Skin epidermis (tissue), 12 donors: ENCODE data around the gene ASTN2.

Experiments
- H3K27ac ChIP-seq, 21 experiments: fragments of 200-600 bp; sonication (generic) in 11 of 21; one replicate each; pipeline ENCODE4 v1.5.0; 2020; ENCODE audit warnings: mild to moderate bottlenecking in 3 of 21, inconsistent platforms in 2 of 21, moderate library complexity in 2 of 21
- H3K4me3 ChIP-seq, 7 experiments: fragments of 200-600 bp; sonication (generic) in 2 of 7; one replicate each; pipeline ENCODE4 v1.5.0; 2020; ENCODE audit warnings: inconsistent platforms in 2 of 7, mild to moderate bottlenecking in 2 of 7, moderate library complexity in 1 of 7

Gene ASTN2

DNA sequence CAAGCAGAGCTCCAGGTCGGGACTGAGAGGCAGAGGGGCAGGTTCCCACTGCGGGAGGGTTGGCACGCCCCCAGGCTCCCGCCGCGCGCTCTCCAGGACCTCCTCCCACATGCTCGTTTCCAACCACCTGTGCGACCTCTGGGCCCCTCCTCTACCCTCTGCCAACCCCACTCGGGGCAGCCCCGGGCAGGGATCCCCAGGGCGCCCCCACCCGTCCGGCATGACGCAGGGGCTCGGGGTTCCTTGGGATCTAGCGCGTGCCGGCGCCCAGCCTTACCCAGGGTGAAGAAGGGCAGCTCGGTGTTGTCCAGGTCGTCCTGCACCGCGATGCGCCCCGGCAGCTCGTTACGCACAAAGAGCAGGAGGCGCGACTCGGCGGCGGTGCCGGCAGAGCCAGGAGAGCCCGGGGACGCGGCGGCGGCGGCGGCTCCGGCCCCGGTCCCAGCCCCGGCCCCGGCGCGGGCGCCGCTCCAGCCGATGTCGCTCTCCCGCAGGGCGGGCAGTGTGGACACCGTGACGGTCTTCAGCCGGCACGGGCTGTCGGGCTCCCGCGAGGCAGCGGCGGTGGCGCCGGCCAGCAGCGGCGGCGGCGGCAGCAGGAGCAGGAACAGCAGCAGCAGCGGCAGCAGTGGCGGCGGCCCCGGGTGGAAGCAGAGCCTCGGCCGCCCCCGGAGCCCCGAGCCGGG lies 494 bp downstream of the ASTN2 start:
- peak overlapping the region in 6 of 7 experiments; percentile 11 to 35 (median 30) for H3K4me3 ChIP-seq

DNA sequence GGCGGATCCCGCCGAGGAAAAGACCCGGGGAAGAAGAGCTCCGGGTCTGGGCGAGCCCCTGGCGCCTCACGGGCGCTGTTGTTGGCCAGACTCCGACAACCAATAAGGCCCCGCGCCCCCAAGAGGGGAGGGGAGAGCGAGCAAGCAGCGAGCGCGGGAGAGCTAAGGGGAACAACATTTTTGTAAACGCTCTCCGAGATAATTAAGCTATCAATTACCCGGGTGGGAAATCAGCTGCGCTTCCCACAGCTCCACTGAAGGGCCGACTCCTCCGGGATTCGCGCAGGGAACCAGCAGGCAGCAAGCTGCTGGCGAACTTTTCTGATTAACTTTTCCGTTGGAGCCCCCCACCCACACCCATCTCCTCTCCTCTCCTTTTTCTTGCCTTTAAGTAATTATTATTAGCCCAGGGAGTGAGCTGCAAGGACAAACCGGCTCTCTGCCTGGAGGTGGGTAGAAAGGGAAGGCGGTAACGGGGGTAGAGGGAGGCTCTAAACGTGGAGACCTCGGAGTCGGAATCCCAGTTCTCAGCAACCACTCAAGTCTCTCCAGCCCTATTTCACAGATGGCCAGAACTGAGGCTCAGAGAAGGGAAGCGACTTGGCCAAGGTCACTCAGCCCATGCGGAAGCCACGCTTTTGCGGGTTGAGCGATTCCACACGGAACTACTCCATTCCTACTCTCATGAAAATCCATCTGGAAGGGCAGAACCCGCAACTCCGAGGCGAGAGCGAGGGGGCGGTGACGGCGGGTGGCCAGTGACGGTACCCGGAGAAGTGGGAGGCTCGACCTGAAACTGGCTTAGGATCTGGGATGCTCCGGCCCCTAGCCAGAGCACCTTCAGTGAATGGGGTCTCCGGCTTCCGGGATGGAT lies 1.3 kb downstream of the ASTN2 start:
- no peak overlapping the region for H3K27ac ChIP-seq
- H3K4me3 ChIP-seq, result peak overlapping the region in 3 of 7 experiments; percentile 32 to 35 (median 32)

More for the DNA sequence above, 494 bp downstream of the ASTN2 start:
- H3K27ac ChIP-seq, result no peak overlapping the region

DNA sequence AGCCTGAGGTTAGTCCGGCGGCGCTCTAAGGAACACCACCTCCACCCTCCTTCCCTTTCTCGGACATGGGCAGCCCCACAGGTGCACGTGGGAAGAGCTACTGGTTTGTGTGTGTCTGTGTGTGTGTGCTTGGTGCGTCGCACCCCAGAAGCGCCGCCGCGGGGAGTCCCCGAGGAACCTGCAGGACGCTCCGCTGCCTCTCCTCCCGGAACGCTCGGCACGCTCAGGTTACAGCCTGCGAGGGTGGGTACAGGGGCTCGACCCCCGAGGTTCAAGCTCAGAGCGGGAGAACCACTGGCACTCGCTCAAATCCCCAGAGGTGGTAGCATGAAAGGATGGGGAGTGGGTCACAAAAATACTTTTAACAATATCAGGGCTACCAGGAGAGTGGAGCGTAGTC lies 2.0 kb downstream of the ASTN2 start:
- Histone ChIP-seq H3K27ac (no peak overlapping the region), H3K4me3 (no peak overlapping the region)

DNA sequence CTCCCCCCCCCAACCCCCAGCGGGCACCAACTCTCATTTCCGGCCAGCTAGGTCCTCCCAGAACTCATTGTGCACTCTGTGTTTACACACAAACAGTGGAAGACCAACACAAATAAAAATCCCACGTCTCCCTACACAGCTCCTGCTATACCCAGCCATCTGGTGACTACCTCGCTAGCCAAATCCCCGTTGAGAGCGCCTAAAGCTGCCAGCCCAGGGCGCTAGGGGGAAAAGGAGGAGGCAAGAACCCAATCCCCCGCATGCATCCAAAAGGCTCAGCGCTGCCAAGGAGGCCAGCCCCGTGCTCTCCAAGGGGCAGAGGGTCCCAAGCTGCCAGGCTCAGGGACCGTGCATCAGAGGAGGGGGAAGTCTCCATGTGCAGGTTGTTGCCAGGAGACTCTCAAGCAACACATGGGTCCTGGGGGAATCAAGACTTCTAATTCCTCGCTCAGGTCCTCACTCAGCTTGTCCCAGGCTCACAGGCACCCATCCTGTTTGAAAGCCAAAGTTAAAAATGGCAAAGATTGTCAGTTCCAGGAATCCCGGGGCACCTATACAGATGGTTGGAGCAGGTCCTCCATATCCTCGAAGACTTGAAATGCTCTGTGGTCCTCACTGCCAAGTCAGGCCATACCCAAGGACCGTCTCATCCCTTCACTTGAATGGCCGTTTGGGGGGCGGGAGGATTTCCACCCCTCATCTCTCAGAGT lies 2.7 kb downstream of the ASTN2 start:
- H3K27ac ChIP-seq, result no peak overlapping the region
- H3K4me3 ChIP-seq, result no peak overlapping the region

DNA sequence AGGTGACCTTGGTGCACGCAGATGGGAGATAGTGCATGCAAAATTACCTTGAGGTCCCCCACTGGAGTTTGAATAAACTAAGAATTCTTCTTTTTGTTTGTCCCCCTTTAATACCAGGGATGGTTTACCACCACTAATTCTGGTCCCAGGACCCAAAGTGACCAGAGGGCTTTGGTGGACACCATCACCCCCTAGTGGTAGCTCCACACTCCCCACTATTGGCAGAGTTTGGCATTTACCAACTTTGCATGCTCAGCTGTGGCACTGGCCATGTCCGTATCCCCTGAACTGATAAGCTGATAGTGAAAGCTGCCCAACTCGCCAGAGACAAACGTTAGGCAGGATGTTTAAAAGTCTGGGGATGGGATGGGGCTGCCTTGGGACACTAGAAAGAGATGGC lies 3.3 kb downstream of the ASTN2 start:
- Histone ChIP-seq H3K4me3 (no peak overlapping the region), H3K27ac (no peak overlapping the region)

DNA sequence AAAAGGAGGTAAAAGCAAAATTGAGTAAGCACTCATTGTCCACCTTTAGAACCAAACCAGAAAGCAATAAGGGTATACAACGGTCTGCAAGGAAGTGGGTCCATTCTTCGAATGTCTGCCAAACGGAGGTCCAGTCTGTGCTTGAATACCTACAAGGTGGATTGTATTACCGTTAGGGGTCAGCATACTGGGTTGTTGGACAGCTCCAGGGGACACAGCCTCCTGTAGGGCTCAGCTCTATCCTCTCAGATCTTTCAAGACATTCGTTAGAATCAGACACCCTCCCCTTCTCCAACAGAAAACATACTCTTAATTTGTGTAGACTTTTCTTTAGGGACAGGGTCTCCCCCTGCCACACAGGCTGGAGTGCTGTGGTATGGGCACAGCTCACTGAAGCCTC lies 5.5 kb downstream of the ASTN2 start:
- Histone ChIP-seq H3K27ac (no peak overlapping the region), H3K4me3 (no peak overlapping the region)

DNA sequence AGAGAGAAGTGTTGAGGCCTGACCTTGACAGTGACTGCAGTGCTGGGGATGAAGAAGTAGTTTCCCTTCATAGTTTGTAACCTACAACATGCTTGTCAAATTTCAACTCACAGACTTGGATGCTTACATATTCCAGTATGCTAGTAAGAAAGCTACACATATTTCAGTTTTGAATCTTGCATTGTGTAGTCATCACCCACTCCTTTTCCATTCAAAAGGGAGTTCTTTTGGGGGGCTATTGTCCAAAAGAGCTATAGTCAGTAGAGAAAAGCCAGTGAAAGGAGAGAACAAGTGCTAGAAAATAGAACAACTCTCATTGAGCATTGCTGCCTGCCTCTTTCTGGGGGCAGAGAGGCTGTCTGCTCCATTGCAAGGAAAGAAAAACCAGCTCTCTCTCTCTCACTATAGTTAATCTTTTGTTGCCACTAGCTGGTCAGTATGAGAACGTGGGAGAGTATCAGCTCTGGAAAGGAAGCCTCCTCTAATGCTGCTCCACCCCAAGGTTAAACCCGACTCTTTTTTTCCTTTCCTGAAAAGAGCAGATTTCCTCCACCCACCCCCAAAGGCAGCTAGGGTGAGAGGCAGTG lies 7.3 kb downstream of the ASTN2 start:
- no peak overlapping the region for H3K27ac ChIP-seq

DNA sequence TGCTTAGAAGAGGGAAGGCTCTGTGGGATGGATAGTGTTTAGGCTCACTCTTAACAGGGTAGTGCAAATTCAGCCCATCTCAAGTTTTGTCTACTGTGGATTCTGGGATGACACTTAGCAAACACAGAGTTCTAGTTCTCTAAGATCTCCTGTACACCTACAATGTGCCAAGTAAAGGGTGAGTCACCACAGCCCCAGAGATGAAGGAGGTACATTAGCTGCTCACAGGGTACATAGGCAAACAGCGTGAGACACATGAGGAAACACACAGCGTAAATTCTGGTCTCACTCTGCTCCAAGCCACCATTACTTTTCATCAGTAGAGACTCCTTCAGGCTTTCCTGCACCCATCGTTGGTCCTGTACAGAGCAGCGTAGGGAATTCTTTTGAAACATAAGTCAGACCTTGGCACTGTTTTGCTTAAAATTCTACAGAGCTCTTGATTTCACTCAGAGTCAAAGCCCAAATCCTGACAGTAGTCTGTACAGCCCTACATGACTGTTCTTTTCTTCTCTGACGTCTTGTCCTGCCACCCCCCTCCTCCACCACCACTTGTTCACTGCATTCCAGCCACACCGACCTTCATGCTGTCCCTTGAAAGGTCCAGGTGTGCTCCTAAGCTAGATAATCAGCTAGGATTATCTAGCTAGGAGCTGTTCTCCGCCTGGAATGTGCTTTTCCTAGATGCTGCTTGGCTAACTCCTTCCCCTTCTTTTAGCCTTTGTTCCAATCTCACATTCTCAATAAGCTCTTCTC lies 8.7 kb downstream of the ASTN2 start:
- Histone ChIP-seq H3K4me3 (no peak overlapping the region), H3K27ac (no peak overlapping the region)

More for the DNA sequence above, 7.3 kb downstream of the ASTN2 start:
- no peak overlapping the region for H3K4me3 ChIP-seq

DNA sequence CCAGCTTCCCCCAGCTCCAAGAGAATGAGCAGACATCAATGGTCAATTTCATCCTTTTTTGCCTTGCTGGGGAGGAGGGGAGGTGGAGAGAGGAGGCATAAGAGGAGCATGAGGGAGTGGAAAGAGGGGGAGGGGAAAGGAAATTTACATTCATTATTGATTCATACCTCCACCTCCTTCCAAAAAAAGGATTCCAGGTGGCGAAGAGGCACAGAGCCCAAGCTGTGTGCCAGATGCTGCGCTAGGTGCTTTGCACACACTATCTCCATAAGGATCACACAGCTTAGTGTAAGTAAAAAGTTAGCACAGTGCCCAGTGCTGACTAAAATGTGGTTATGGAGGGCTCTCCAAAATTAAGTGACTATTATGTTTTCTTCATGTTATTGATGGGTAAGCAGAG lies 11.0 kb downstream of the ASTN2 start:
- Histone ChIP-seq H3K4me3 (no peak overlapping the region), H3K27ac (no peak overlapping the region)

DNA sequence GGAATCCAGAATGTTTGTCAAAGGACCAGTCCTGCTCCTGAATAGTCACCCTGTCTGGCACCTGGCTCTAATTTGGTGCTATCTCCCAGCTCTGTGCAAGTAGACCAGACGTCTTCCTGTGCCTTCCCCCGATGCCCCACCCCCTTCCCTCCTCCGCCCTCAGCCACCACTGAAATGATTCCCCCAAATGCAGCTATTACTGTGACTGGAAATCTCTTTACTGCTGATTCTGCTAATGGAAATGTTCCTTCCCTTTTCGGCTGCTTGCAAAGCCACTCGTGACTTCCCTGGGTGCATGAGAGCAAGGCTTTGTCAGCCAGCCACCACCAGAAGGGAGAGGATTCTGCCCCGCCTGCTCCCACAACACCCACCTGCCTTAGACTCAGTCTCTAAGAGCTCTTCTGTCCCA lies 11.4 kb downstream of the ASTN2 start:
- H3K27ac ChIP-seq, result no peak overlapping the region
- no peak overlapping the region for H3K4me3 ChIP-seq

DNA sequence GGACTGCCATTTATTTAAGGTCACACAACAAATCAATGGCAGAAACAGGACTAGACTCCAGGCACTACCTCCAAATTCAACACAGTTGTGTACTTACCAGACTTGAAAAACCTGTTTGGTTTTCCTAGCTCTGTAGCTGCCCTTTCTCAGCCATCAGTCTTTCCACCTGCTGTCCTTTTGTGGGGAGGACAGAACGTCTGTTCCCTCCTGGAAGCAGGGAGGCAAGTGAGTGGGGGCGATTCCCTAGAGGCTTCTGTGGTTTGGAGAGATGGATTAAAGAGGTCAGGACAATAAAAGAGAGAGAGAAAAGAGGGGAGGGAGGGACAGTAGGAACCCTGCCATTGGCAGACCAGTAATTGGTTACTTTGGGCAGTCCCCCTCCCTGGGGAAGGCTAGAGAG lies 14.7 kb downstream of the ASTN2 start:
- no peak overlapping the region for H3K27ac ChIP-seq
- no peak overlapping the region for H3K4me3 ChIP-seq

DNA sequence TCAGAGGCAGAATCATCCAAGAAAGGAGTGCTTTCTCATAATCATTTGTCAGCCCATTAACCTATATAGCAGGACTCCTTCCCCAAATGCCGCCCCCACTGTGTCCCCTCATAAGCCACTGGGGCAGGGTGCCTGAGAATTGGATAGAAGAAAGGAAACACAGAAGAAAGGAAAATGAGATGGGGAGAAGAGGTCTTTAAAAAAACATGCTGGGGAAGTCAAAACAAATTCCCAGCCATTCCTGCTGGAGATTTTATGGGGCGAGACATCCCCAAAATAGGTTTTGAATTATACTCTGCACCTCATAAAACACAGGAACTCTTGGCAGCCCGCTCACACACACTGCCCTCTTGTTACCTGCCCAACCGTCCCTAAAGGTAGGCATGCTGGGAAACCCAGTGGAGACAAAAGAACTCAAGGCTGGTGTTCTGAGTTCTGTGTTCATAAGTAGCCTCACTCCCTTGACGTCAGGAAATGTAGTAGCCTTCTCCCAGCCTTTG lies 19.7 kb downstream of the ASTN2 start:
- no peak overlapping the region for H3K4me3 ChIP-seq
- H3K27ac ChIP-seq, result no peak overlapping the region

DNA sequence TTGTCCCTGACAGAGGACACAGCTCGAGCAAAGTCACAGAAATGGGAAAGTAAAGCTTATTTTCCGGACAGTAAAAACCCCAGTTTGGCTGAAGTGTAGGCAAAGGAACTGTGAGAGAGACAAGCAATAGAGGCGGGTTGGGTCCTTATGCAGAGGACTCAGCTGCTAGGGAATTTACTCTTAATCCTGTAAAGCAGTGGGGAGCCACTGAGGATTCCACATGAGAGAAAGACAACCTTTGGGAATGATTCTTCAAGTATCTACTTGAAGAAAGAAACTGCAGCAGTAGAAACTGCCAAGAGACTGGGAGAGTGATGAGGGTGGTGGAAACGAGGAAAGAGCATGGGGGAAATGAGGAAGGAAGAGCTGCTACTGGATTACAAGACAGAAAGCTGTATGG lies 20.2 kb downstream of the ASTN2 start:
- no peak overlapping the region for H3K4me3 ChIP-seq
- no peak overlapping the region for H3K27ac ChIP-seq

DNA sequence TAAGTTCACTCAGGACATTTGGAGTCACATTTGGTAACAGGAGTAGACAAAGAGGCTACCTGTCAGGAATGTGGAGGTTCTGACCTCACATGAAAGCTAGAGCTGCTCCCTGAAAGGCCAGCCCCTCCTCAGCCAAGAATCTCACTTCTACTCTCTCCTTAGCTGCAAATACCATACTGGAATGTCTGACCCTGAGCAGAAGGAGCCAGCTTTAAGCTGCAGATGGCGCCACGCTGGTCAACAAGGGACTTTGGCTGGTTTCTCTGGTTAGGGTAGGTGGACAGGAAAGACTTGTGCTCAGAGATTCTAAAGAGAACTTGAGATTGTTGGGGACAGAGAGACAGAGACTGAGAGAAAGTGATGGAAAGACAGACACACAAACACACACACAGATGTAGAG lies 21.9 kb downstream of the ASTN2 start:
- no peak overlapping the region for H3K27ac ChIP-seq
- H3K4me3 ChIP-seq, result no peak overlapping the region

DNA sequence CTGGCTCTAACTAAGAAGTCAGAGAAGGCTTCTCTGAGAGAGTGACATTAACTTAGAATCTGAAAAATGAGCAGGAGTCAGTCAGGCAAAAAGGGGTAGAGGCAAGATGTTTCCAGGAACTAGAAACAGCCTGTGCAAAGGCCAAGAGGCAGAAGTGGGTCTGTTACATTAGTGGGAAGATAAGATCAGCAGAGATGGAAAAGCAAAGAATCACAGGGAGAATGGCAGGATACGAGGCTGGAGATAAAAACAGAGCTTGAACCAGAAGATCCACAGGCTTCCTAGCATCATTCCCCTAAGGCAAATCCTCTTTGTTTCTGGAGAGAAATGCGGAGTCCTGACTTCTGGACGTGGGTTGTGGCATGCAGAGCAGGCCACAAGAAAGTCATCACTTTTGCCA lies 27.4 kb downstream of the ASTN2 start:
- H3K27ac ChIP-seq, result no peak overlapping the region
- no peak overlapping the region for H3K4me3 ChIP-seq

DNA sequence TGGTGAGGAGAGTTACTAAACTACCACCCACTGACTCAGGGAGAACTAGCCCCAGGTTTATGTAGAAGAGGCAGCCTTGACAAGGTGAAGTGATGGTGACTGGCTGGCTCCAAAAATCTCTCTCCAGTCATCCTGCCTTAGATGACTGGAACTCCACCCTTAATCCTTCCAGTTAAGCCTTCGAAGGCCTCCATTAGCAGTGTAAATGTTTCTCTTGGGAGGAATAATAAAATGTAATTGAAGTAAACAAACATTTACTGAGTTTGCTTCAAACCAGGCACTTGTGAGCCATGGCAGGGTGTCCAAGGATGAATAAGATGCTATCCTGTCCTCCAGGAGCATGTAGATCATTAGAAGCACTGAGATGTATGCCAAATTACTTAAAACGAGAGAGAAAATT lies 35.5 kb downstream of the ASTN2 start:
- H3K4me3 ChIP-seq, result no peak overlapping the region
- H3K27ac ChIP-seq, result no peak overlapping the region

DNA sequence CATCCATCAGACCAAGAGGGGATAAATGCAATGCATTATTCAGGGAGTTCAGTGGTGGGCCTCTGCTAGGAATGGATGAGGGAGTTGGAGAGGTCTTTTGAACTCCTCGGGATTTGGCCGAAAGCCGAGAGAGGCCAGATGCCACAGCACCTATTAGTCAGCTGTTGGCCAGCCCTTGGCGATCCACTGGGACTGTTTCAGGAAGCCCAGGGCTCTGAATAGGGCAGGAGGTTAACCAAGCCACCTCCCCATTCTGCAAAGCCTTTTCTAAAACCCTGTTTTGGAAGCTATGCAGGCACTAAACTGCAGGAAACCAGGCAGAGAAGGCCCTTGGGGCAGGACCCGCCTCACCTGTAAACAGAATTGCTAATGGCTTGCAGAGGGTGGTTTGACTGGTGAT lies 37.8 kb downstream of the ASTN2 start:
- no peak overlapping the region for H3K27ac ChIP-seq
- H3K4me3 ChIP-seq, result no peak overlapping the region

DNA sequence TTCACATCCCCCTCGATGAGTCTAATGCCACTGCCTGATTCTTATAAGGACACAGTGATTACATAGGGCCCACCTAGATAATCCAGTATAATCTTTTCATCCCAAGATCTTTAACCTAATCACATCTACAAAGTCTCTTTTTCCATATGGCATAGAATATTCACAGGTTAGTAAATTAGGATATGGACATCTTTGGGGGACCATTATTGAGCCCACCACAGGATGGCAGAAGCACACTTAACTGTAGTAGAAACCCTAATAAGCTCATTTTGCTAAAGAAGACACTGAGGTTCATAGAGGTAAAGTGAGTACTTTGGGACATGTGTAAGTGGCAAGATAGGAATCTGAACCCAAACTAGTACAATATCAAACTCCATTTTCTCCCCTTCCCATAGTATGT lies 38.9 kb downstream of the ASTN2 start:
- Histone ChIP-seq H3K27ac (no peak overlapping the region), H3K4me3 (no peak overlapping the region)

DNA sequence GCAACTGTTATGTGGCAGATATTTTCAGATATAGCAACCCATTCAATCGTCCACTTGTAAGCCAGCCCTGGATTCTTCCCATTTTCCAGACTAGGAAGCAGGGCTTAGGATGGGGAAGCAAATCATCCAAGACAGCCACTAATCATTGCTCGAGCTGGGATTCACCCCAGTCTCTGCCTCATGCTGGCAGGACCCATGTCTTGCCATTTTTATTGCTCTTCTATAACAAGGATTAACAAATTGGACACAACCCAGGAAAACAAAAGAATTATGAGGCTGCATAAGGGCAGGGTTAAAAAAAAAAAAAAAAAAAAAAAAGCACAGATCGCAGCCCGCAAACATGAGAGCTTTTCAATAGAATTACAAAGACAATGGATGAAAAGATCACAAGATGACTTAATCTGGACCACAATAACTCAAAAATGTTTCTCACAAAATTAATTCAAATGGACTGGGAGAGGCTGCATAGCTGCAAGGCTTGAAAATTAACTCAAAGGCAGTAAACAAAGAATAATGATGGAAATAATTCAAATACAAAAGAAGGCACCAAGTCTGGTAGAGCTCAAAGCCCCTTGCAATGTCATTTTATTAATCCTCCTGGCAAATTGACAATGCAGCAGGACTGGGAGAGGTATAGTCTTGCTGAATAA lies 40.7 kb downstream of the ASTN2 start:
- Histone ChIP-seq H3K27ac (no peak overlapping the region), H3K4me3 (no peak overlapping the region)
